SHP77 (cell line): ENCODE measurements around the gene HMX1.

Experiments used
- DNase-seq, 2 experiments: peaks; one replicate each; lab custom pipeline; 2025; lab: John Stamatoyannopoulos, UW

Gene HMX1

GRCh38 chr4:8819473-8820177, 52.0 kb downstream of the HMX1 start:
- no peak for DNase-seq

GRCh38 chr4:8819019-8819418, 52.6 kb downstream of the HMX1 start:
- no peak for DNase-seq

- no peak for DNase-seq
These were observed 53.4 kb downstream of the HMX1 start for GRCh38 chr4:8818063-8818881.

- DNase-seq: no peak
These were observed 53.9 kb downstream of the HMX1 start for GRCh38 chr4:8817813-8818062.

- DNase-seq: no peak
These were observed 54.4 kb downstream of the HMX1 start for GRCh38 chr4:8817096-8817812.
